Measurements from ENCODE around the gene TPSD1. TPM values are rescaled to one million over a fixed set of nuclear protein-coding genes. Genes with fewer than 3 reads are reported as not detected.

Gene TPSD1
- total RNA-seq, 3 donors from 2014 or later (not counting 1 experiment from before 2014, with no cell fraction given) = 3.2 TPM; not detected in 2

DNA sequence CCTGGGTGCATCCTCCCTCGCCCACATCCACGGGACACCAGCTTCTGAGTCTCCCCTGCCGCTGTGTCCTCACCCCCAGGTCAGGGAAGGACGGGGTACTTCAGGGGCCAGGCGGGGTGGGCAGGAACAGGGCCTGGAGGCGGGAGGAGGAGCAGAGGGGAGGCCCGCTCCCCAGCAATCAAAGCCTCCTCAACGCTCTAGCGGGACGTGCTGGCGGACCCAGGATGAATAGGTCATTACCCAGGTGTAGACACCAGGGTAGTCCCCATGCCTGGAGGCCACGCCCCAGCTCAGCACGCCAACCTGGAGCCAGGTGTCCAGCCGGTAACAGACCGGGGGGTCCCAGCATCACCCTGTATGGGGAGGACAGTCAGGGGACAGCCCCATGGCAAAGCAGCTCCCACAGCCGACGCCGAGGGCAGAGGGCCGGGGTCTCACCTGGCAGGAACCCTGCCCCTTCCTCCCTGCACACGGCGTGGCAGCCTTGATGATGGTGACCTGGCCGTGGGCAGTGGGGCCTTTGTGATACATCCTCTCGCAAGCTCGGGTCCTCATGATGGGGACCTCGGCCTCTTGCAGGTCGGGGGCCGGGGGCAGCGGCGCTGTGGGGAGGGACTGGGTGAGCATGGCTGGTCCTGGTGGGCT, 24.2 kb downstream of the TPSD1 start:
- Histone ChIP-seq H3K27ac (ENCODE audit: low read length) (no peak overlapping the region), H3K9me3 (ENCODE audit: control insufficient read depth, insufficient read depth, low read length) (no peaks in the 10 kb centered on the region), H3K36me3 (ENCODE audit: control insufficient read depth, insufficient read depth, low read length) (no peaks in the 10 kb centered on the region), H3K4me1 (ENCODE audit: control insufficient read depth, insufficient read depth, low read length) (peaks cover 5% of the 10 kb centered on the region), H3K27me3 (ENCODE audit: control insufficient read depth, insufficient read depth, low read length) (no peaks in the 10 kb centered on the region), H3K4me3 (ENCODE audit: low read length) (no peak overlapping the region)
- no peaks in the 10 kb centered on the region for H3K9me3 Mint-ChIP-seq
- DNase-seq (no peak), ATAC-seq (no peak)
- TF ChIP-seq, protein P1, sequence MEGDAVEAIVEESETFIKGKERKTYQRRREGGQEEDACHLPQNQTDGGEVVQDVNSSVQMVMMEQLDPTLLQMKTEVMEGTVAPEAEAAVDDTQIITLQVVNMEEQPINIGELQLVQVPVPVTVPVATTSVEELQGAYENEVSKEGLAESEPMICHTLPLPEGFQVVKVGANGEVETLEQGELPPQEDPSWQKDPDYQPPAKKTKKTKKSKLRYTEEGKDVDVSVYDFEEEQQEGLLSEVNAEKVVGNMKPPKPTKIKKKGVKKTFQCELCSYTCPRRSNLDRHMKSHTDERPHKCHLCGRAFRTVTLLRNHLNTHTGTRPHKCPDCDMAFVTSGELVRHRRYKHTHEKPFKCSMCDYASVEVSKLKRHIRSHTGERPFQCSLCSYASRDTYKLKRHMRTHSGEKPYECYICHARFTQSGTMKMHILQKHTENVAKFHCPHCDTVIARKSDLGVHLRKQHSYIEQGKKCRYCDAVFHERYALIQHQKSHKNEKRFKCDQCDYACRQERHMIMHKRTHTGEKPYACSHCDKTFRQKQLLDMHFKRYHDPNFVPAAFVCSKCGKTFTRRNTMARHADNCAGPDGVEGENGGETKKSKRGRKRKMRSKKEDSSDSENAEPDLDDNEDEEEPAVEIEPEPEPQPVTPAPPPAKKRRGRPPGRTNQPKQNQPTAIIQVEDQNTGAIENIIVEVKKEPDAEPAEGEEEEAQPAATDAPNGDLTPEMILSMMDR (IDR thresholded peaks at IDR 0.05) = no peak
- 86% methylated on average over 29 of the region's 29 CpGs for WGBS (ENCODE audit: insufficient coverage)
- H3K4me3 Mint-ChIP-seq = no peak overlapping the region
- intact Hi-C loops (cut with micrococcal nuclease) = no loop called here
- no peak overlapping the region for H3K27ac Mint-ChIP-seq
- no peaks in the 10 kb centered on the region for H3K36me3 Mint-ChIP-seq
- H3K4me1 Mint-ChIP-seq = no peaks in the 10 kb centered on the region
- peaks cover 0 to 9% of the 10 kb centered on the region in 2 donors for H3K27me3 Mint-ChIP-seq (ENCODE audit: low read depth in 2 of 2)

DNA sequence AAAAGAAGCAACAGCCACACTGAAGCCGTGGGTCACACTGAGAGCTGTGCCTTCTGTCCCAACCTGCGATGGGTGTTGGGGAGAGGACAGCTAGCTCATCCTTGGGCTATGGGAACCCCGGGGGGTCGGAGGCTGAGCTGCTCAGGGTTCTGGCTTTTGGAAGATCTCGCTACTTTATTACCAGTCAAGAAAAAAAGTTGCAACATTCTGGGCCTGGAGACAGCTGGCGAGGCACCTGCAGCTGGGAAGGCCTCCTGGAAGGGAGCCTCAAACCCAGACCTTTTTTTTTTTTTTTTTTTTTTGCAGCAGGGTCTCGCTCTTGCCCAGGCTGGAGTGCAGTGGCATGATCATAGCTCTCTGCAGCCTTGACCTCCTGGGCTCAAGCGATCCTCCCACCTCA, 24.9 kb downstream of the TPSD1 start:
- no peak for ATAC-seq
- H3K27ac Mint-ChIP-seq = no peak overlapping the region
- H3K36me3 Mint-ChIP-seq = no peaks in the 10 kb centered on the region
- H3K9me3 ChIP-seq (ENCODE audit: control insufficient read depth, insufficient read depth, low read length) = no peaks in the 10 kb centered on the region
- no peak overlapping the region for H3K4me3 ChIP-seq (ENCODE audit: low read length)
- intact Hi-C loops (cut with micrococcal nuclease) = no loop called here
- 74% methylated on average over 8 of the region's 8 CpGs for whole genome bisulfite sequencing (ENCODE audit: insufficient coverage)
- peaks cover 5% of the 10 kb centered on the region for H3K4me1 ChIP-seq (ENCODE audit: control insufficient read depth, insufficient read depth, low read length)
- H3K9me3 Mint-ChIP-seq = no peaks in the 10 kb centered on the region
- H3K36me3 ChIP-seq (ENCODE audit: control insufficient read depth, insufficient read depth, low read length) = no peaks in the 10 kb centered on the region
- TF ChIP-seq, protein P1 (IDR thresholded peaks at IDR 0.05) = no peak
- no peaks in the 10 kb centered on the region for H3K4me1 Mint-ChIP-seq
- H3K4me3 Mint-ChIP-seq = no peak overlapping the region
- H3K27me3 Mint-ChIP-seq (ENCODE audit: low read depth in 2 of 2) = peaks cover 0 to 9% of the 10 kb centered on the region in 2 donors
- no peak overlapping the region for H3K27ac ChIP-seq (ENCODE audit: low read length)
- no peaks in the 10 kb centered on the region for H3K27me3 ChIP-seq (ENCODE audit: control insufficient read depth, insufficient read depth, low read length)
- no peak for DNase-seq

DNA sequence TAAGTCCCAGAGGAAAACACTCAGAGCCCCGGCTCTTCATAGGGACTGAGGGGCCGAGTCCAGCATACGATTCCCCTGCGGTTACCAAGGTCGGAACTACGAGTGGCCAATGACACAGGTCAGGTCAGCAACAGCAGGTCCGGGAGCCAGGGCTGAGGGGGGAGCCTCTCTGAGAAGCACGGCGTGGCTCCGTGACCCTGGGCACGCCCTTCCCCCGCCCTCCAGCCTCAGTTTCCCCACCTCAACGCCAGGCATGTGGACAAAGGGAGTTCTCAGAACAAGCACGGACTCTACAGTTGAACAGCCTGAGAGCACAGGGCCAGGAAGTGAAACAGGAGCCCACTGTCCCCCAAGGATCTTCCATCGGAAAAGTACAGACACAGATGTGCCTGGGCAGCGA, 25.6 kb downstream of the TPSD1 start:
- DNase-seq (no peak), ATAC-seq (no peak)
- TF ChIP-seq, protein P1 (IDR thresholded peaks at IDR 0.05) = no peak
- no peaks in the 10 kb centered on the region for H3K36me3 Mint-ChIP-seq
- WGBS (ENCODE audit: insufficient coverage) = 83% methylated on average over 16 of the region's 16 CpGs
- peaks cover 0 to 9% of the 10 kb centered on the region in 2 donors for H3K27me3 Mint-ChIP-seq (ENCODE audit: low read depth in 2 of 2)
- H3K27ac Mint-ChIP-seq = no peak overlapping the region
- H3K4me3 ChIP-seq (ENCODE audit: low read length) = no peak overlapping the region
- H3K9me3 ChIP-seq (ENCODE audit: control insufficient read depth, insufficient read depth, low read length) = no peaks in the 10 kb centered on the region
- H3K4me3 Mint-ChIP-seq = no peak overlapping the region
- no peaks in the 10 kb centered on the region for H3K27me3 ChIP-seq (ENCODE audit: control insufficient read depth, insufficient read depth, low read length)
- H3K36me3 ChIP-seq (ENCODE audit: control insufficient read depth, insufficient read depth, low read length) = no peaks in the 10 kb centered on the region
- H3K27ac ChIP-seq (ENCODE audit: low read length) = no peak overlapping the region
- H3K4me1 ChIP-seq (ENCODE audit: control insufficient read depth, insufficient read depth, low read length) = peaks cover 5% of the 10 kb centered on the region
- intact Hi-C loops (cut with micrococcal nuclease) = no loop called here
- H3K9me3 Mint-ChIP-seq = no peaks in the 10 kb centered on the region
- H3K4me1 Mint-ChIP-seq = no peaks in the 10 kb centered on the region
